Cardiac septum (tissue), 1 donor: ENCODE data around the gene WDR86. TPM values are rescaled to one million over a fixed set of nuclear protein-coding genes. Genes with fewer than 3 reads are reported as not detected.

Source experiments
- DNase-seq: peaks from one replicate; pipeline ENCODE4 v3.0.0-alpha.2; 2020; ENCODE audit warnings: low spot score
- intact Hi-C: fragments of 100-400 bp; cut with DNase I; formaldehyde crosslinking; loops from one replicate; pipeline ENCODE4 v1.14.0; 2022
- total RNA-seq: library from RNA; stranded (reverse); fragmentation: NEBNext Ultra II Directional; extraction: Animal tissue kit (Norgen Biotek cat#: 25700); gene quantifications from one replicate; pipeline ENCODE4 v1.2.1, GENCODE V29; 2021
- donor health status: DM: no; HTN: no; CAD: no.

Gene WDR86
- total RNA-seq, 1 donor from 2014 or later: not detected

- DNase-seq: no peak
- intact Hi-C loops: no loop called here
Observed at GRCh38 chr7:151442776-151443496, 33.1 kb upstream of the WDR86 start.

DNA sequence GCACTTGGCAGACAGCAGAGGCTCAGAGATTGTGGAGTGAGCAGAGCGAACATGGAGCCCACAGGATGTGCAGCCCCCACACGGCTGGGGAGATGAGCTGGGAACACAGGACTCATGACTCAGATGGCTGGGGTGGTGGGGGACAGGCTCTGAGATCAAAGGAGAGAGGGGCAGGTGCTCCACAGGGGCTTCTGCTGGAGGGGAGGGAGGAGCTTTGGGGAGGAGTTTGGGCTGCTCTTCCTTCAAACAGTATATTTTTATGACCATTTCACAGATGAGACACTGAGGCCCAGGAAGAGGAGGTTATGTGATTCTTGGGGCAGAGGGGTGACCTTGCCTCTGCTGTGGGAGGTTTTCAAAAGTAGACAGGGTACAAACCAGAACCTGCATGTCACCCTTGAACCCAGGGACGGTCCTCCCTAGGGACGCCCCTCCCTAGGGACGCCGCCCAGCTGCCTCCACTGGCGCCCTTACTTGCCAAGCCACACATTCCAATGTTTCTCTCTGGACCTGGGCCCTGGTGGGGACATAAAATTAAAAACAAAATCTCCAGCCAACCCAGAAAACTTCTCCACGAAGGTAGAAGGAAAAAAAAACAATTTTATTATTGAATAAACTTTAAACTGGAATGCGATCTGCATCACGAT is 31.1 kb upstream of the WDR86 start:
- DNase-seq: no peak
- intact Hi-C loops: no loop called here

DNA sequence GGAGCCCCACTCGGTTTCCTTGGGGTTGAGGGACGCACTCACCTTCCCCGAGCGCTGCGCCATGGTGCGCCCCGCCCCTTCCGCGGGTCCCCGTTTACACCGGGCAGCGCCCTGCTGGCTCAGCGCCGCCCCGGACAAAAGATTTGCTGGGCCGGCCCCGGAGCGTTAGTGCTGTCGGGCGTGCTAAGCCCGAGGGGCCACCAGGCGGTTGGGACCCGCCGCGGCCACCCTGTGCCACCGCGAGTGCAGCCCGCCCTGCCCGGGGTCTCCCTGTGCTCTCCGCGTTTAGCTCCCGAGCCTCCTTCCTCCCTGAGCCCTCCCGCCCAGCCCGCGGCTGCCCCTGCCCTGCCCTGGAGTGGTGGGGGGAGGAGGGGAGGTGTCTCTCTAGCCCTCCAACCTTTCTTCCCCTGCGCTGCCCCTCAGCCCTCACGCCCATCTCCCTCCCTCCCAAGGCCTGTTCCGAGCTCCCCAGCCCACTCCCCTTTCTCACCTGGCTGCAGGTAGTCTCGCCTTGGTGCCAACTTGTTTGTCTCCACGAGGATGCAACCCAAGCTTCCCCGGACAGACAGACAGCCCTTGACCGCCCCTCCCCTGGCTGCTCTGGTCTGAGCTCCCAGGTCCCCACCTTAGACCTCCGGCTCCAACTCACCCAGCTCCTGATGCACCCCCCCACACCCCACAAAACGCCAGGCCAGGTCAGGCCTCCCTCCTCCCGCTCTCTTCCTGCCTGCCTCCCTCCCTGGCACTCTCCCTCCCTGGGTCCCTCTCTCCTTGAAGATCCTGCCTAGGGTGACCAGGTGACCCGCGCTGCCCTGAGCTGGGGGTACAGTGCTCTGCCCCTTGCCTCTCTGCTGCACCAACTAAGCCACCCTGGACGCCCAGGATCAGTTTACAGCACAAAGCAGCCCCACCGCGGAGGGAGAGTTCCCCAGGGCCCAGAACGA is 30.3 kb upstream of the WDR86 start, which contains the start of gene CRYGN:
Gene CRYGN (minus strand): TSS at position 287 of the 944 bp plus-strand sequence. CDS start 224 bp downstream, at position 63.
- no peak for DNase-seq
- intact Hi-C loops: no loop called here

DNA sequence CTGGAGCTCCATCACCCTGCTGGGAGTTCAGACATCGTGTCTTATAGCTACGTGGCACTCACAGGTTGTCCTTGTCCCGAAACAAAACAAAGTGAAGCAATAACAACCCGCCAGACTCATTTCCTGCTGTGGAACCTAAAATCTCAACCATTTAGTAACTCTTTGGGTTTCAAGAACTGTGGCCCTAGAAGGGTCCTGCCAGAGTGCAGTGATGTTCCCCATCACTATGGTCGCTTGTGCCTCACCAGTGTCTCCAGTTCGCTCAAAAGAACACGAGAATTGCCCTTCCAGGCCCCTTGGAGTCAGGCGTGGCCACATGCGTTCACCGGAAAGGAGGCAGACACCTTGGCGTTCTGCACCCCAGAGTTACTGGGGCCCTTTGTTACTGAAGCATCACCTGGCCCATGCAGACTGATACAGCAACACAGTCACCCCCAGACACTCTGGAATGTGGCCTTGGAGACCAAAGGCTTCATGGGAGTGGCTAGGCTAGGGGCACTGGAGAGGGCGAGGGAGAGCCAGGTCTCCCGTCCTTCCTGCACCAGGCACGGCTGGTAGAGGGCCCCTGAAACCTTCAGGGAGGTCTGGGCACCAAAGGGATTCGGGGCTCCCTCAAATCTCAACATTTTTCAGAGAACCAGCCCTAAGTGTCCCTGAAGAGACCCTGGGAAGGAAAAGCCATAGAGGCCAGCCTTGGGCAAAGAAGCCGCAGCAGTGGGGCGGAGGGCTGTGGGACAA is 29.2 kb upstream of the WDR86 start:
- intact Hi-C loops: no loop called here

DNA sequence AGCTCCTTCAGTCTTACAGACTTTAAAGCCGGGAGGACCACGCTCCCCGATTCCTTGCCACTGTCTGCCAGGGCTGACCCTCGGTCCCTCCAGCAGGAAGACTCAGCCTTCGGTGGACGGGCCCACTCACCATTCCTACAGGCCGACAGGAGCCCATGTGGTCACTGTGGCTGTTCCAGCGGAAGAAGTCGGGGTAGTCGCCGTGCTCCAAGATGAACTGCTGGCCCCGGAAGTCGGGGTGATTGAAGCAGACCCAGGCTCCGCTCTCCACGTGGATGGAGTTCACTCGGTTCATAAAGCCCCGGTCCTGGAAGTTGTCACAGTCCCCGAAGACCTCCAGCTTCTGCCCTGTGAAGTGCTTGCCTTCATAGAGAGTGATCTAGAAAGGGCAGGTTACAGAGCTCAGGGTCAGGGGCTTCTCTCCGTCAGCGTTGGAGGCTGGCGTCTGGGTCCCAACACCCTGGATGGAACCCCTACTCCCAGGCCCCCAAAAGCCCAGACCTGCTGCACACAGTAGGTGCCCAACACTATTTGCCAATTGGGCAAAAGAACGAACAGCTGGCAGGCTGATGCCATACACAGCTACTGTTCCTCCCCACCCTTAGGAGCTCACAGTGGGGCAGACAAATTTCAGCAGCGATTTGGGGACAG is 28.2 kb upstream of the WDR86 start:
- intact Hi-C loops: no loop called here
- no peak for DNase-seq

More for the DNA sequence above, 29.2 kb upstream of the WDR86 start:
- DNase-seq: no peak

DNA sequence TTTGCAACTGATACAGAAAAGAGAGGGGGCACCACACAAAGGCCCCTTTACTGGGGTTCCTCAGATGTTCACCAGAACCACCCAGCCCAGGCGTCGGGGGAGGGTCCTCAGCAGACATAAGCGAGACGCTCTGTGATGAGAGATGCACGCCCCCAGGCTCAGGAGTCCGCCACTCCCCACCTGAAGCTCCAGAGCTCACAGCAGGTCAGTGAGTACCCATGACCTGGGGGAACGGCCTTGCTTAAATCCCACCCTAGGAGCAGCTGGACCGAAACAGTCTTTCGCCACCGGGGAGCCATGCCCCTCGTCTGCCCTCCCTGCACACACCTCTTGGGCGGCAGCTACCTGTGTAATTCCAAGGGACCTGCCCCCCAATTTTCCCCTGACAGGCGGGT is 27.3 kb upstream of the WDR86 start:
- intact Hi-C loops: no loop called here
- DNase-seq: no peak

DNA sequence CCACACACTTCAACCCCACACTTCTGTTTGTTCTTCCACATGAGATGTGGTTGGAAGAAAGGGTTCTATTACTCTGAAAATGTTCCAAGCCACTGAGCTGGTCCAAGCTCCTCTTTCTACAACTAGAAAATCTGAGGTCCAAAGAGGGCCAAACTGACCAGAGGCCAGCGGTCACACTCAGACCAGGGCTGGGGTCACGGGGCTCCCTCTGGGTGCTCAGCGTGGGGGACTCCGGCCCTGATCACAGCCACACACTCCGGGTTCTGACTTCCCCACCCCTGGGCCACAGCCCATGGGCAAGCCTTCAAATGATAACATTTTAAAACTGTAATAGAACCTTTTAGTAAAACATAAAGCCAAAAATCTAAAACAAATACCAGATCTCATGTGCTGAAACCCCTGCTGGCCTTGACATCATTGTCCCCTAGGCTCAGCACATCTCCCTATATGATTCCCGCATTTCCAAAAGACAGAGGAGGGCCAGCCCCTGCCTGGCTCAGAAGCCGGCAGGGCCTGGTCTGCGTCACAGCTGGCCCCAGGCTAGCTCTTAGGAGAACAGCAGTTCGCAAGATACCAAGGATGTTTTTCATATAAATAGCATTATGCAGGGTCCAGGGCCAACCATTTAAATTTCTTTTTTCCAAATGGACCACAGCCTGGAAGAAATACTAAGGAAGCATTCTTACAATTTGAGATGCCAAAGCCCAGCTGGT is 26.8 kb upstream of the WDR86 start:
- intact Hi-C loops: no loop called here
- DNase-seq: no peak

DNA sequence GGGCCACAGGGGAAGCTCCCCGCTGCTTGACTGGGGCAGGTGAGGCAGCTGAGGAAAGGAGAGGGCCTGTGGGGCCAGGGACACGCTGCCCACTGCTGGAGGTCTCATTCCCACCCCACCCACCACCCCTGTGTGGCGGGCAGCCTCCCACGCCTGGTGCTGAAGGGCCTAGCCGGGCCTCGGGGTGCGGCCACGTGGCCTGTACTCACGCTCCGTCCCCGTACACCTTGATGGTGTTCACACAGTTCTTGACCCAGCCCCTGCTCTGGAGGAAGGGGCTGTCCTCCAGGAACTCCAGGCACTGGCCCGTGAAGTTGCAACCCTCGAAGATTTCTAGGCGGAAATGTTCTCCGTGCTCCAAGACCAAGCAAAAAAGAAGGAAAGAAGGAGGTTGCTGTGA is 26.1 kb upstream of the WDR86 start:
- intact Hi-C loops: no loop called here
- no peak for DNase-seq

- intact Hi-C loops: no loop called here
- DNase-seq: no peak
Observed at GRCh38 chr7:151435103-151435916, 25.5 kb upstream of the WDR86 start.

DNA sequence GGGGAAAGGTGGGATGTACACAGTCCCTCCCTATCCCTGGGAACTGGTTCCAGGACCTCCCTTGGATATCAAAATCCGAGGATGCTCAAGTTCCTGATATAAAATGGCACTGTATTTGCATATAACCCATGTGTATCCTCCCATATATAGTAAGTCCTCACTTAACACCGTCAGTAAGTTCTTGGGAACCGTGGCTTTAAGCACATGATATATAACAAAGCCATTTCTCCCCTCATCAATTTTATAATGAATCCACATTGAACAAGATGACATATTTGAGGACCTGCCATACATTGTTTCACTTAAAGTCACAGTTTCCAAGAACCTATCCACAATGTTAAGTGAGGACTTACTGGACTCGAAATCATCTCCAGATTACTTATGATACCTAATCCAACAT is 24.7 kb upstream of the WDR86 start:
- intact Hi-C loops: no loop called here
- DNase-seq: no peak

- intact Hi-C loops: no loop called here
- no peak for DNase-seq
Observed at GRCh38 chr7:151433721-151434400, 24.0 kb upstream of the WDR86 start.

GRCh38 chr7:151432658-151433521 is 23.1 kb upstream of the WDR86 start:
- DNase-seq: no peak
- intact Hi-C loops: no loop called here

DNA sequence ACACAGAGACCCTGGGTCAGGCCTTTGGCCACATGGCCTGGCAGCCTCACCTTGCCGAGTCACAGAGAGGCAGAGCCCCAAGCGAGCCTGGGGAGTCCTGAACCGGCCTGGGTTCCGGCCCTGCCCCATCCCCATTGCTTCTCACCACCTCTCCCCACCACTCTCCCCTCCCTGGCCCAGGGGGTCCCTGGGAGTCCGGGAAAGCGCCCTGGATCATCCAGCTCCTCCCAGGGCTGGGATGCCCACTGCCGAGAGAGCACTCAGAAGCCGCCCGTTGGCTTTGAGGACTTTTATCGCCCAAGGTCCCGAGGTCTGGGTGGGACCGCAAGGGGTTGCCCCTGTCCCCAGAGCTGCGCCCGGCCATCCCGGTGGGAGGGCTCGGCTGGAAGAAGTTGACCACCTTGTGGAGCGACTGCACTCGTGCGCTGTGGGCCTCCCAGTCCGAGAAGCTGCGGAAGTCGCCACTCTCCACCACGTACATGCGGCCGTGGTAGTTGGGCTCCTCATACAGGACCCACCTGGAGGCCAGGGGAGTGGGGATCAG is 22.0 kb upstream of the WDR86 start:
- no peak for DNase-seq
- intact Hi-C loops: no loop called here

- DNase-seq: no peak
- intact Hi-C loops: no loop called here
Observed at GRCh38 chr7:151431281-151431767, 21.5 kb upstream of the WDR86 start.

GRCh38 chr7:151430391-151431205 is 20.8 kb upstream of the WDR86 start:
- no peak for DNase-seq
- intact Hi-C loops: no loop called here
